Panc1 (cell line): ENCODE data around the gene TLE5.

Experiments
- CTCF ChIP-seq: fragments of 450-650 bp; IDR thresholded peaks from 2 replicates; pipeline ENCODE4 v1.5.1; 2017; ENCODE audit warnings: mild to moderate bottlenecking
- POLR2AphosphoS5 ChIP-seq: IDR thresholded peaks from 2 replicates; pipeline ENCODE4 v1.6.1; 2012; ENCODE audit warnings: mild to moderate bottlenecking, low read depth, low read length, moderate library complexity
- REST ChIP-seq, 2 experiments: IDR thresholded peaks; 2 replicates each; pipeline ENCODE4 v1.6.1; 2011 to 2012; ENCODE audit warnings: low read depth in 2 of 2, control low read depth in 1 of 2, low read length in 1 of 2, mild to moderate bottlenecking in 1 of 2, moderate library complexity in 1 of 2; ENCODE audit not compliant: insufficient read depth in 1 of 2
- TCF7L2 ChIP-seq: IDR thresholded peaks from 2 replicates; pipeline ENCODE4 v1.6.1; 2011; ENCODE audit warnings: mild to moderate bottlenecking, low read depth, low read length, inconsistent platforms

DNA sequence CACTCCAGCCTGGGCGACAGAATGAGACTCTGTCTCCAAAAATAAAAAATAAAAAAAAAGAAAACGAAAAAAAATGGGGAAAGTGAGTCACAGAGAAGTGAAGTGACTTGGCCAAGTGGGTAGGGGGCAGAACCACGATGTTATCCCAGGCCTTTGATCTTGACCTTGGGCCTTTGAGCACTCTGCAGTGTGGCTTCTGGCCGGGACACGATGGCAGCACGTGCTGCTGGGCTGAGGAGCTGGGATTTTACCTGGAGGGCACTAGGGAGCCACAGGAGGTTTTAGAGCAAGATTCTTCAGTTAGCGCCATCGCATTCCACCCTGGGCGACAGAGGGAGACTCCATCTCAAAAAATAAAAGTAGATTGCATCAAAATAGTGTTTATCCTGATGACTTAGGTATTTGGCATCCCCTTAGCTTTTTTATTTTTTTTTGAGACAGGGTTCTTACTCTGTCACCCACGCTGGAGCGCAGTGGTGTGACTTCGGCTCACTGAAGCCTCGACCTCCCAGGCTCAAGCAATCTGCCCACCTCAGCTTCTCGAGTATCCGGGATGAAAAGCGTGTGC, 4.3 kb upstream of the TLE5 start:
- TF ChIP-seq CTCF (no peak), POLR2AphosphoS5 (no peak), REST (IDR thresholded peaks at IDR 0.05; ENCODE audit: insufficient read depth in 1 of 2, low read depth in 2 of 2, low read length in 1 of 2) (no peak), TCF7L2 (no peak)
